ENCODE data around the gene TAF4B. TPM values are rescaled to one million over a fixed set of nuclear protein-coding genes. Genes with fewer than 3 reads are reported as not detected.

Gene TAF4B
- total and polyA plus RNA-seq, 4 donors = 0.63 to 4.2 (median 2.3) TPM

- DNase-seq = no peak
These were observed 214.4 kb downstream of the TAF4B start for GRCh38 chr18:26440644-26441043.

More at GRCh38 chr18:26440644-26441043, 214.4 kb downstream of the TAF4B start:
- H3K9me3 ChIP-seq (ENCODE audit: control insufficient read depth, low read length) = no peaks in the 10 kb centered on the region
- no peak for ATAC-seq (ENCODE audit: low FRiP score)
- H3K4me3 ChIP-seq (ENCODE audit: low read length in 2 of 2) = no peak overlapping the region
- H3K27ac ChIP-seq (ENCODE audit: low read depth in 1 of 2, low read length in 2 of 2) = no peak overlapping the region
- WGBS, 2 donors = 54 to 67% methylated on average over 8 of the region's 8 CpGs
- no peaks in the 10 kb centered on the region for H3K4me1 ChIP-seq (ENCODE audit: control insufficient read depth in 1 of 2, insufficient read depth in 2 of 2, low read length in 2 of 2)
- intact Hi-C loops (cut with DNase I) = no loop called here
- H3K36me3 ChIP-seq (ENCODE audit: control insufficient read depth in 1 of 2, insufficient read depth in 2 of 2, low read length in 1 of 2) = no peaks in the 10 kb centered on the region
- no peaks in the 10 kb centered on the region for H3K27me3 ChIP-seq (ENCODE audit: control insufficient read depth in 1 of 2, insufficient read depth in 2 of 2, low read length in 1 of 2)

Other genes starting within 250 kb of the TAF4B start
- 10 to 100 TPM; 70.8 to 81.3 TPM for gene SS18, start 135.8 kb upstream of the TAF4B start, total RNA-seq
- gene SS18, start 135.8 kb upstream of the TAF4B start, polyA plus RNA-seq = 10 to 100 TPM; 26.4 to 50.8 TPM
- not detected for gene PSMA8, start 92.6 kb upstream of the TAF4B start, total RNA-seq
- not detected for gene PSMA8, start 92.6 kb upstream of the TAF4B start, polyA plus RNA-seq

Measured in aorta (tissue), 5 donors.